GM12891 (cell line): ENCODE results near the gene ARL13A. TPM values are rescaled to one million over a fixed set of nuclear protein-coding genes. Genes with fewer than 3 reads are reported as not detected.
A peak's percentile ranks its signal among the peaks of the same experiment; 100 is the strongest.

Experiments
- DNase-seq: peaks from one replicate; pipeline ENCODE4 v3.0.0; 2011; ENCODE audit warnings: low spot score; ENCODE audit not compliant: insufficient read length
- FAIRE-seq: peaks from 2 replicates; lab custom pipeline; 2011; peaks lifted over from hg19 to GRCh38; lab: Jason Lieb, UNC
- PAX5 ChIP-seq: IDR thresholded peaks from 2 replicates; pipeline ENCODE4 v1.6.1; 2011; ENCODE audit warnings: low read length, moderate library complexity, mild to moderate bottlenecking; ENCODE audit not compliant: insufficient read depth, severe bottlenecking
- POLR2A ChIP-seq: IDR thresholded peaks from 2 replicates; pipeline ENCODE4 v1.6.1; 2011; ENCODE audit warnings: low read depth, low read length, control low read depth
- POLR2AphosphoS5 ChIP-seq: IDR thresholded peaks from 2 replicates; pipeline ENCODE4 v1.6.1; 2011; ENCODE audit warnings: low read depth, low read length, control low read depth
- POU2F2 ChIP-seq: IDR thresholded peaks from 2 replicates; pipeline ENCODE4 v1.6.1; 2011; ENCODE audit warnings: low read depth, mild to moderate bottlenecking, control low read depth, low read length, moderate library complexity
- SPI1 ChIP-seq: IDR thresholded peaks from 2 replicates; pipeline ENCODE4 v1.6.1; 2011; ENCODE audit warnings: low read depth, low read length, control low read depth
- TAF1 ChIP-seq: IDR thresholded peaks from 2 replicates; pipeline ENCODE4 v1.6.1; 2011; ENCODE audit warnings: low read depth, low read length, control low read depth
- polyA plus RNA-seq: library from polyadenylated mRNA; unstranded; fragments of >200 nt; gene quantifications from one replicate; pipeline ENCODE4 v1.2.1, GENCODE V29; 2012; ENCODE audit warnings: low read depth, missing spikeins, inconsistent platforms; ENCODE audit not compliant: missing spikeins

ARL13A gene
- not detected for polyA plus RNA-seq

GRCh38 chrX:100969408-100969807 lies at the start of gene ARL13A:
Gene ARL13A, plus strand, starts transcription at chrX:100969708. Its CDS starts 3,982 bp downstream, at chrX:100973690.
- TF ChIP-seq POLR2AphosphoS5 (no peak), PAX5 (no peak), POLR2A (no peak), SPI1 (no peak), POU2F2 (no peak), TAF1 (no peak)
- no peak for FAIRE-seq
- DNase-seq: no peak

- FAIRE-seq (no peak), DNase-seq (no peak)
- TF ChIP-seq SPI1 (no peak), TAF1 (no peak), POLR2A (no peak), PAX5 (no peak), POU2F2 (no peak), POLR2AphosphoS5 (no peak)
These were observed 45.1 kb upstream of the ARL13A start for GRCh38 chrX:100924375-100924774.

- no peak for DNase-seq
- no peak for TF ChIP-seq PAX5
- TF ChIP-seq POU2F2: no peak
- no peak for TF ChIP-seq POLR2A
- TF ChIP-seq TAF1: no peak
- no peak for TF ChIP-seq POLR2AphosphoS5
- TF ChIP-seq SPI1: no peak
- FAIRE-seq: no peak
These were observed 43.1 kb upstream of the ARL13A start for GRCh38 chrX:100926453-100926852.

GRCh38 chrX:100928660-100929613 lies 40.6 kb upstream of the ARL13A start, which contains the start of gene XKRX:
Gene XKRX, minus strand, starts transcription at chrX:100928917. Its CDS starts 613 bp downstream, at chrX:100928304.
- FAIRE-seq: peak; percentile 89
- peak; percentile 17 for DNase-seq
- TF ChIP-seq POLR2AphosphoS5 (no peak), SPI1 (no peak)

GRCh38 chrX:100931218-100931924 lies 38.1 kb upstream of the ARL13A start:
- peak; percentile 11 for DNase-seq
- peak; percentile 93 for FAIRE-seq
- TF ChIP-seq PAX5 (no peak), POLR2AphosphoS5 (no peak), SPI1 (peak; percentile 79), POU2F2 (no peak), TAF1 (no peak), POLR2A (no peak)

- TF ChIP-seq SPI1 (no peak), PAX5 (no peak)
- DNase-seq: no peak
- no peak for FAIRE-seq
These were observed 37.6 kb upstream of the ARL13A start for GRCh38 chrX:100931925-100932285.

GRCh38 chrX:100935767-100936166 lies 33.7 kb upstream of the ARL13A start:
- TF ChIP-seq POU2F2: no peak
- no peak for TF ChIP-seq POLR2A
- TF ChIP-seq SPI1: no peak
- no peak for TF ChIP-seq POLR2AphosphoS5
- TF ChIP-seq PAX5: no peak
- TF ChIP-seq TAF1: no peak
- FAIRE-seq (no peak), DNase-seq (no peak)

GRCh38 chrX:100939333-100939732 lies 30.2 kb upstream of the ARL13A start:
- FAIRE-seq (peak; percentile 16), DNase-seq (no peak)
- TF ChIP-seq PAX5 (no peak), TAF1 (no peak), POU2F2 (no peak), SPI1 (no peak), POLR2A (no peak), POLR2AphosphoS5 (no peak)

- no peak for FAIRE-seq
- TF ChIP-seq POLR2AphosphoS5 (no peak), PAX5 (no peak), POU2F2 (no peak), POLR2A (no peak), TAF1 (no peak), SPI1 (no peak)
- DNase-seq: no peak
These were observed 24.9 kb upstream of the ARL13A start for GRCh38 chrX:100944601-100945000.
